ENCODE results near the gene CTXND1. TPM values are rescaled to one million over a fixed set of nuclear protein-coding genes. Genes with fewer than 3 reads are reported as not detected.

CTXND1 gene
- total and polyA plus RNA-seq, 2 of the 8 experiments (the other 6 are each of a cell fraction or from before 2014, with no cell fraction given) = 0.03 TPM; not detected in 1

DNA sequence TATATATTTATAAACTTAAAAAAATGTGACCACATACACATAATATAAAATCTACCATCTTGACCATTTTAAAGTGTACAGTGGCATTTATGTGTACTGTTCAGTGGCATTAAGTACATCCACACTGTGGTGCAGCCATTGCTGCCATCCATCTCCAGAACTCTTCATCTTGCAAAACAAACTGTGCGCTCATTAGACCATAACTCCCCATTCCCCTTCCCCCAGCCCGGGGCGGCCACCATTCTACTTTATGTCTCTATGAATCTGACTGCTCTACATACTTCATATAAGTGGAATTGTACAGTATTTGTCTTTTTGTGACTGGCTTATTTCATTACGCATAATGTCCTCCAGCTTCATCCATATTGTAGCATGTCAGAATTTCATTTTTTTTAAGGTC, 47.8 kb downstream of the CTXND1 start:
- Histone ChIP-seq H2BK15ac (ENCODE audit: low read length) (no peak overlapping the region), H4K5ac (ENCODE audit: insufficient read length, low read depth, low read length) (no peak overlapping the region), H3K9ac (replicated peaks in 1 of 4; ENCODE audit: extremely low read depth in 1 of 4, low read depth in 3 of 4, low read length in 3 of 4) (no peak overlapping the region), H2BK120ac (replicated peaks; ENCODE audit: low read depth, low read length) (no peak overlapping the region), H3K18ac (ENCODE audit: extremely low read depth, low read length) (no peak overlapping the region), H3K4me1 (replicated peaks in 1 of 4; ENCODE audit: control insufficient read depth in 3 of 4, insufficient read depth in 4 of 4, low read length in 3 of 4) (peaks cover 3 to 11% (median 5%) of the 10 kb centered on the region in 4 experiments), H3K14ac (ENCODE audit: insufficient read length) (no peak overlapping the region), H4K20me1 (replicated peaks in 1 of 2; ENCODE audit: control insufficient read depth in 1 of 2, insufficient read depth in 2 of 2, low read length in 2 of 2) (no peaks in the 10 kb centered on the region), H2BK12ac (ENCODE audit: low read depth, low read length) (no peak overlapping the region), H2AFZ (ENCODE audit: low read length) (no peak overlapping the region), H2BK5ac (ENCODE audit: low read depth, low read length) (no peak overlapping the region), H3K9me3 (ENCODE audit: insufficient read depth in 2 of 2, low read depth in 1 of 2, low read length in 1 of 2) (no peaks in the 10 kb centered on the region), H3K79me2 (ENCODE audit: control insufficient read depth in 1 of 2, insufficient read depth in 2 of 2, low read length in 2 of 2) (no peaks in the 10 kb centered on the region), H3K27me3 (replicated peaks in 1 of 4; ENCODE audit: control insufficient read depth in 3 of 4, extremely low read depth in 1 of 4, insufficient read depth in 3 of 4, low read length in 3 of 4) (no peaks in the 10 kb centered on the region), H3K27ac (ENCODE audit: low read depth, low read length) (no peak overlapping the region), H3K4me3 (ENCODE audit: extremely low read depth in 1 of 4, insufficient read depth in 2 of 4, low read depth in 3 of 4, low read length in 4 of 4) (no peak overlapping the region), H3K23ac (ENCODE audit: insufficient read length) (no peak overlapping the region), H3K4me2 (ENCODE audit: insufficient read depth in 1 of 2, low read depth in 2 of 2, low read length in 2 of 2) (no peak overlapping the region), H2AK5ac (ENCODE audit: low read depth, low read length) (no peak overlapping the region), H3K79me1 (ENCODE audit: low read depth, low read length) (no peaks in the 10 kb centered on the region), H3K4ac (replicated peaks; ENCODE audit: insufficient read length, low read depth, low read length) (no peak overlapping the region), H4K91ac (replicated peaks; ENCODE audit: insufficient read length, low read length) (no peak overlapping the region), H3K23me2 (ENCODE audit: low read depth, low read length) (no peaks in the 10 kb centered on the region), H3K36me3 (ENCODE audit: control insufficient read depth in 2 of 4, insufficient read depth in 4 of 4, low read length in 3 of 4) (no peaks in the 10 kb centered on the region), H2BK20ac (ENCODE audit: low read length) (no peak overlapping the region), H4K8ac (ENCODE audit: extremely low read depth, insufficient read depth, low read length) (no peak overlapping the region), H3K56ac (replicated peaks; ENCODE audit: insufficient read length, low read depth, low read length) (no peak overlapping the region)
- FAIRE-seq (no peak), DNase-seq (ENCODE audit: low read depth in 1 of 2, low spot score in 2 of 2) (no peak)
- ChIA-PET POLR2A (ENCODE audit: partially characterized antibody) (interaction anchor here (0.7 kb wide), 1 partner anchor 144 kb away, joined by 3 read pairs; no protein-coding TSS in a partner anchor), CTCF (ENCODE audit: partially characterized antibody) (interaction anchor here (0.6 to 1.2 kb wide), 4 partner anchors 12 to 84 kb away, joined by 3 to 4 read pairs (median 3); no protein-coding TSS in a partner anchor)
- TF ChIP-seq EGR1 (IDR thresholded peaks at IDR 0.05; ENCODE audit: borderline replicate concordance, low read depth, low read length) (no peak), CBX8 (IDR thresholded peaks at IDR 0.05; ENCODE audit: borderline replicate concordance, low read depth, low read length) (no peak), JUN (IDR thresholded peaks at IDR 0.05; ENCODE audit: low read depth, low read length) (no peak)
- TF ChIP-seq, protein P1, sequence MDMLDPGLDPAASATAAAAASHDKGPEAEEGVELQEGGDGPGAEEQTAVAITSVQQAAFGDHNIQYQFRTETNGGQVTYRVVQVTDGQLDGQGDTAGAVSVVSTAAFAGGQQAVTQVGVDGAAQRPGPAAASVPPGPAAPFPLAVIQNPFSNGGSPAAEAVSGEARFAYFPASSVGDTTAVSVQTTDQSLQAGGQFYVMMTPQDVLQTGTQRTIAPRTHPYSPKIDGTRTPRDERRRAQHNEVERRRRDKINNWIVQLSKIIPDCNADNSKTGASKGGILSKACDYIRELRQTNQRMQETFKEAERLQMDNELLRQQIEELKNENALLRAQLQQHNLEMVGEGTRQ (IDR thresholded peaks at IDR 0.05; ENCODE audit: low read length) = no peak
- whole genome bisulfite sequencing, 2 experiments (ENCODE audit: extremely low coverage in 1 of 2, insufficient coverage in 1 of 2, insufficient read length in 1 of 2, insufficient replicate concordance in 2 of 2, low coverage in 1 of 2, low lambda C conversion rate in 2 of 2, missing lambda C conversion rate in 1 of 2) = 94% methylated on average over 4 of the region's 4 CpGs; no CpG with 5 or more reads in 1 of the 2 experiments

Measured in H1 (cell line).